NCI-H446 treated with DMSO at 0.1 percent for 48 hours (cell line): ENCODE data around the gene STS.

ENCODE experiments used
- DNase-seq: peaks from one replicate; lab custom pipeline; 2025; lab: John Stamatoyannopoulos, UW

STS gene

GRCh38 chrX:7188672-7189071 lies 41.2 kb downstream of the STS start:
- DNase-seq: no peak

GRCh38 chrX:7190157-7190556 lies 42.6 kb downstream of the STS start:
- DNase-seq: no peak

DNA sequence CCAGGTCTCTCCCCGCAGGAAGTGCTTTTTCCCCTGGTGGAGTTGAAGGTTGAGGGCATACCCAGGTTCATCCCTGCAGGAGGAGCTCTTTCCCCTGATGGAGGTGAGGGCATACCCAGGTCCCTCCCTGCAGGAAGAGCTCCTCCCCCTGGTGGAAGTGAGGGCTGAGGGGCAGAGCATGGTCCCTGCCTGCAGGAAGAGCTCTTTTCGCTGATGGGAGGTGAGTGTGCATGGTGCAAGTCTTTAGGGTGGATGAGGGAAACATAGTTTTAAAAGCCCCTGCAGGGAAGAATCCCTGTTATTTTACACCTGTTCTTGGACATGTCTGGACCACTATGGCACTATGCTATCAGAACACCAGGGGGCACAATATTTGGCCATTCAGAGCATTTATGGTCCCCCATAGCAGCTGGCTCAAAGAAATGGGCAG lies 44.2 kb downstream of the STS start:
- DNase-seq: no peak

GRCh38 chrX:7192871-7193270 lies 45.4 kb downstream of the STS start:
- DNase-seq: no peak

DNA sequence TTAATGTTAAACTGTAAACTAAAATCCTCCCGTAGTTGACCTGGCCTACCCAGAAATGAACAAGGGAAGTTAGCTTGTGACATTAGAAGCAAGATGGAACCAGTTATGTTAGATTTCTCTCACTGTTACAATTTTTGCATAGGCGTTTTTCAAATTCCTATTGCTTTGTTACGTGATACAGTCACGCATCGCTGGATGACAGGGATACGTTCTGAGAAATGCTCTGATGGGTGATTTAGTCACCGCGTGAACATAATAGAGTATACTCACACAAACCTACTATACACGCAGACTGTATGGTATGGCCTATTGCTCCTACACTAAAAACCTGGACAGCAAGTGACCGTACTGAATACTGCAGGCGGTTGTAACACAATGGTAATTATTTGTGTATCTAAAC lies 47.1 kb downstream of the STS start:
- no peak for DNase-seq
